ENCODE data around the gene EMP3.

DNA sequence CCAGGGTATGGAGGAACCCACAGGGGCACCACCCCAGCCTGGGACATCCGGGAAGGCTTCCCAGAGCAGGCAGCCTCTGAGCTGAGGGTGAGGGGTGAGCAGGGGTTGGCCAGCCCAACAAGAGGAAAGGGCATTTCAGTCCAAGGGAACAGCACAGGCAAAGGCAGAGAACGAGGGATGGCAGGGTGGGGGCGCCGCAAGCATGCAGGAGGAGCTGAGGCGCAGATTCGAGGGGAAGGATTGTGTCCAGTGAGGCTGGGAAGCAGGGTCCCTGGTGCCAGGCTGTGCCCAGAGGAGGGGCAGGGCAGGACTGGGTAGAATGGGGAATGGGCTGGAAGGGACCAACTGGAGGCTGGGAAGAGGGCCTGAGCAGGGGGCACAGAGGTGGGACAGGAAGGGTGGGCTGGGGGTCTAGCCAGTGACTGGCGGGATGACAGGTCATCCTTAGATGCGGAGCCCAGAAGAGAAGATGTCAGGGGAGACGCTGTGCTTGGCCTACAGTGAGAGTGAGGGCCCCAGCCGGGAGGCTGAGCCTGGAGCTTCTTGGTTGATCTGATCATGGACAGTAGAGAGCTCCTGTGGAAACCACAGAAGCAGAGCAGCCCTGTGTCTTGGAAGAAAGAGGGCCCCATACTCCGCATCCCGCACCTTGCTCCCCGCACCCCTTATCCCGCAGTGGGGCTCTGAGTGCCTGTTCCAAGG, 13.6 kb downstream of the EMP3 start:
- TF ChIP-seq, protein P1, sequence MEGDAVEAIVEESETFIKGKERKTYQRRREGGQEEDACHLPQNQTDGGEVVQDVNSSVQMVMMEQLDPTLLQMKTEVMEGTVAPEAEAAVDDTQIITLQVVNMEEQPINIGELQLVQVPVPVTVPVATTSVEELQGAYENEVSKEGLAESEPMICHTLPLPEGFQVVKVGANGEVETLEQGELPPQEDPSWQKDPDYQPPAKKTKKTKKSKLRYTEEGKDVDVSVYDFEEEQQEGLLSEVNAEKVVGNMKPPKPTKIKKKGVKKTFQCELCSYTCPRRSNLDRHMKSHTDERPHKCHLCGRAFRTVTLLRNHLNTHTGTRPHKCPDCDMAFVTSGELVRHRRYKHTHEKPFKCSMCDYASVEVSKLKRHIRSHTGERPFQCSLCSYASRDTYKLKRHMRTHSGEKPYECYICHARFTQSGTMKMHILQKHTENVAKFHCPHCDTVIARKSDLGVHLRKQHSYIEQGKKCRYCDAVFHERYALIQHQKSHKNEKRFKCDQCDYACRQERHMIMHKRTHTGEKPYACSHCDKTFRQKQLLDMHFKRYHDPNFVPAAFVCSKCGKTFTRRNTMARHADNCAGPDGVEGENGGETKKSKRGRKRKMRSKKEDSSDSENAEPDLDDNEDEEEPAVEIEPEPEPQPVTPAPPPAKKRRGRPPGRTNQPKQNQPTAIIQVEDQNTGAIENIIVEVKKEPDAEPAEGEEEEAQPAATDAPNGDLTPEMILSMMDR (IDR thresholded peaks at IDR 0.05), result no peak
- TF ChIP-seq POLR2A (IDR thresholded peaks at IDR 0.05) (no peak), POLR2AphosphoS5 (IDR thresholded peaks at IDR 0.05) (no peak)
